ENCODE data around the gene SYT7. TPM values are rescaled to one million over a fixed set of nuclear protein-coding genes. Genes with fewer than 3 reads are reported as not detected.
"Not testable (repeated sequence)": the region's sequence is repeated elsewhere in the genome, so short reads cannot be mapped to it uniquely, and the experiment has no call there.

SYT7 gene
- total RNA-seq, 1 donor from 2014 or later, result 0.09 TPM

GRCh38 chr11:61617515-61617914 is 36.6 kb upstream of the SYT7 start:
- no peak overlapping the region for H3K4me3 Mint-ChIP-seq (ENCODE audit: low read depth)
- no peaks in the 10 kb centered on the region for H3K9me3 Mint-ChIP-seq
- no peak for DNase-seq (ENCODE audit: low spot score)
- intact Hi-C loops (cut with micrococcal nuclease), result no loop called here
- H3K27me3 Mint-ChIP-seq (ENCODE audit: low read depth), result peaks cover 4% of the 10 kb centered on the region
- H3K27ac Mint-ChIP-seq, result no peak overlapping the region
- H3K36me3 Mint-ChIP-seq (ENCODE audit: low read depth), result no peaks in the 10 kb centered on the region
- H3K4me1 Mint-ChIP-seq (ENCODE audit: low read depth), result no peaks in the 10 kb centered on the region

- Mint-ChIP-seq H3K4me1 (ENCODE audit: low read depth) (no peaks in the 10 kb centered on the region), H3K27me3 (ENCODE audit: low read depth) (peaks cover 4% of the 10 kb centered on the region), H3K36me3 (ENCODE audit: low read depth) (no peaks in the 10 kb centered on the region), H3K4me3 (ENCODE audit: low read depth) (no peak overlapping the region), H3K9me3 (no peaks in the 10 kb centered on the region), H3K27ac (no peak overlapping the region)
- intact Hi-C loops (cut with micrococcal nuclease), result no loop called here
- DNase-seq (ENCODE audit: low spot score), result no peak
These were observed 35.6 kb upstream of the SYT7 start for GRCh38 chr11:61616434-61616833.

GRCh38 chr11:61614782-61615181 is 33.9 kb upstream of the SYT7 start:
- H3K36me3 Mint-ChIP-seq (ENCODE audit: low read depth); H3K27me3 Mint-ChIP-seq (ENCODE audit: low read depth); H3K27ac Mint-ChIP-seq; intact Hi-C loops (cut with micrococcal nuclease); H3K9me3 Mint-ChIP-seq; DNase-seq (ENCODE audit: low spot score); H3K4me3 Mint-ChIP-seq (ENCODE audit: low read depth); H3K4me1 Mint-ChIP-seq (ENCODE audit: low read depth): not testable (repeated sequence)

GRCh38 chr11:61613870-61614269 is 33.0 kb upstream of the SYT7 start:
- no peak overlapping the region for H3K4me3 Mint-ChIP-seq (ENCODE audit: low read depth)
- no peaks in the 10 kb centered on the region for H3K9me3 Mint-ChIP-seq
- H3K36me3 Mint-ChIP-seq (ENCODE audit: low read depth), result no peaks in the 10 kb centered on the region
- DNase-seq (ENCODE audit: low spot score), result no peak
- peaks cover 6% of the 10 kb centered on the region for H3K27me3 Mint-ChIP-seq (ENCODE audit: low read depth)
- H3K27ac Mint-ChIP-seq, result no peak overlapping the region
- H3K4me1 Mint-ChIP-seq (ENCODE audit: low read depth), result no peaks in the 10 kb centered on the region
- intact Hi-C loops (cut with micrococcal nuclease), result no loop called here

- no peaks in the 10 kb centered on the region for H3K9me3 Mint-ChIP-seq
- DNase-seq (ENCODE audit: low spot score), result no peak
- intact Hi-C loops (cut with micrococcal nuclease), result no loop called here
- H3K27ac Mint-ChIP-seq, result no peak overlapping the region
- H3K4me1 Mint-ChIP-seq (ENCODE audit: low read depth), result no peaks in the 10 kb centered on the region
- H3K27me3 Mint-ChIP-seq (ENCODE audit: low read depth), result peaks cover 6% of the 10 kb centered on the region
- H3K36me3 Mint-ChIP-seq (ENCODE audit: low read depth), result no peaks in the 10 kb centered on the region
- H3K4me3 Mint-ChIP-seq (ENCODE audit: low read depth), result no peak overlapping the region
These were observed 32.2 kb upstream of the SYT7 start for GRCh38 chr11:61613051-61613450.

- Mint-ChIP-seq H3K36me3 (ENCODE audit: low read depth) (no peaks in the 10 kb centered on the region), H3K27me3 (ENCODE audit: low read depth) (peaks cover 10% of the 10 kb centered on the region), H3K9me3 (no peaks in the 10 kb centered on the region), H3K4me1 (ENCODE audit: low read depth) (no peaks in the 10 kb centered on the region), H3K4me3 (ENCODE audit: low read depth) (no peak overlapping the region), H3K27ac (no peak overlapping the region)
- intact Hi-C loops (cut with micrococcal nuclease), result no loop called here
- DNase-seq (ENCODE audit: low spot score), result no peak
These were observed 30.4 kb upstream of the SYT7 start for GRCh38 chr11:61611309-61611708.

GRCh38 chr11:61610905-61611304 is 30.0 kb upstream of the SYT7 start:
- H3K36me3 Mint-ChIP-seq (ENCODE audit: low read depth), result no peaks in the 10 kb centered on the region
- DNase-seq (ENCODE audit: low spot score), result no peak
- intact Hi-C loops (cut with micrococcal nuclease), result no loop called here
- H3K27me3 Mint-ChIP-seq (ENCODE audit: low read depth), result peaks cover 9% of the 10 kb centered on the region
- H3K27ac Mint-ChIP-seq, result no peak overlapping the region
- no peaks in the 10 kb centered on the region for H3K4me1 Mint-ChIP-seq (ENCODE audit: low read depth)
- no peaks in the 10 kb centered on the region for H3K9me3 Mint-ChIP-seq
- no peak overlapping the region for H3K4me3 Mint-ChIP-seq (ENCODE audit: low read depth)

- intact Hi-C loops (cut with micrococcal nuclease), result no loop called here
- DNase-seq (ENCODE audit: low spot score), result no peak
- no peaks in the 10 kb centered on the region for H3K36me3 Mint-ChIP-seq (ENCODE audit: low read depth)
- H3K9me3 Mint-ChIP-seq, result no peaks in the 10 kb centered on the region
- peaks cover 9% of the 10 kb centered on the region for H3K27me3 Mint-ChIP-seq (ENCODE audit: low read depth)
- H3K4me1 Mint-ChIP-seq (ENCODE audit: low read depth), result no peaks in the 10 kb centered on the region
- H3K4me3 Mint-ChIP-seq (ENCODE audit: low read depth), result no peak overlapping the region
- no peak overlapping the region for H3K27ac Mint-ChIP-seq
These were observed 29.1 kb upstream of the SYT7 start for GRCh38 chr11:61609980-61610366.

GRCh38 chr11:61609000-61609979 is 28.4 kb upstream of the SYT7 start:
- H3K27ac Mint-ChIP-seq, result no peak overlapping the region
- H3K27me3 Mint-ChIP-seq (ENCODE audit: low read depth), result peaks cover 9% of the 10 kb centered on the region
- no peak for DNase-seq (ENCODE audit: low spot score)
- H3K4me1 Mint-ChIP-seq (ENCODE audit: low read depth), result no peaks in the 10 kb centered on the region
- H3K9me3 Mint-ChIP-seq, result no peaks in the 10 kb centered on the region
- no peak overlapping the region for H3K4me3 Mint-ChIP-seq (ENCODE audit: low read depth)
- intact Hi-C loops (cut with micrococcal nuclease), result no loop called here
- H3K36me3 Mint-ChIP-seq (ENCODE audit: low read depth), result no peaks in the 10 kb centered on the region

GRCh38 chr11:61607920-61608599 is 27.2 kb upstream of the SYT7 start:
- Mint-ChIP-seq H3K4me1 (ENCODE audit: low read depth) (no peaks in the 10 kb centered on the region), H3K27me3 (ENCODE audit: low read depth) (peaks cover 9% of the 10 kb centered on the region), H3K27ac (no peak overlapping the region), H3K9me3 (no peaks in the 10 kb centered on the region), H3K36me3 (ENCODE audit: low read depth) (no peaks in the 10 kb centered on the region), H3K4me3 (ENCODE audit: low read depth) (no peak overlapping the region)
- no peak for DNase-seq (ENCODE audit: low spot score)
- intact Hi-C loops (cut with micrococcal nuclease), result no loop called here

GRCh38 chr11:61607426-61607825 is 26.6 kb upstream of the SYT7 start:
- Mint-ChIP-seq H3K9me3 (no peaks in the 10 kb centered on the region), H3K27me3 (ENCODE audit: low read depth) (peaks cover 9% of the 10 kb centered on the region), H3K4me3 (ENCODE audit: low read depth) (no peak overlapping the region), H3K4me1 (ENCODE audit: low read depth) (no peaks in the 10 kb centered on the region), H3K36me3 (ENCODE audit: low read depth) (no peaks in the 10 kb centered on the region), H3K27ac (no peak overlapping the region)
- intact Hi-C loops (cut with micrococcal nuclease), result no loop called here
- DNase-seq (ENCODE audit: low spot score), result no peak

GRCh38 chr11:61603667-61604066 is 22.8 kb upstream of the SYT7 start:
- intact Hi-C loops (cut with micrococcal nuclease), result no loop called here
- no peaks in the 10 kb centered on the region for H3K9me3 Mint-ChIP-seq
- H3K4me3 Mint-ChIP-seq (ENCODE audit: low read depth), result no peak overlapping the region
- peaks cover 4% of the 10 kb centered on the region for H3K27me3 Mint-ChIP-seq (ENCODE audit: low read depth)
- no peaks in the 10 kb centered on the region for H3K36me3 Mint-ChIP-seq (ENCODE audit: low read depth)
- DNase-seq (ENCODE audit: low spot score), result no peak
- H3K27ac Mint-ChIP-seq, result no peak overlapping the region
- H3K4me1 Mint-ChIP-seq (ENCODE audit: low read depth), result no peaks in the 10 kb centered on the region
